GM18520 (cell line): ENCODE measurements around the gene COMTD1.
A peak's percentile ranks its signal among the peaks of the same experiment; 100 is the strongest.
"Not testable (repeated sequence)": the region's sequence is repeated elsewhere in the genome, so short reads cannot be mapped to it uniquely, and the experiment has no call there.

Experiments used
- ATAC-seq: cut with Tn5 transposase; IDR thresholded peaks from one replicate; pipeline ENCODE4 v1.9.1; 2021; ENCODE audit not compliant: unreplicated experiment

COMTD1 gene

GRCh38 chr10:75195035-75195763 lies 40.6 kb downstream of the COMTD1 start:
- no peak for ATAC-seq

DNA sequence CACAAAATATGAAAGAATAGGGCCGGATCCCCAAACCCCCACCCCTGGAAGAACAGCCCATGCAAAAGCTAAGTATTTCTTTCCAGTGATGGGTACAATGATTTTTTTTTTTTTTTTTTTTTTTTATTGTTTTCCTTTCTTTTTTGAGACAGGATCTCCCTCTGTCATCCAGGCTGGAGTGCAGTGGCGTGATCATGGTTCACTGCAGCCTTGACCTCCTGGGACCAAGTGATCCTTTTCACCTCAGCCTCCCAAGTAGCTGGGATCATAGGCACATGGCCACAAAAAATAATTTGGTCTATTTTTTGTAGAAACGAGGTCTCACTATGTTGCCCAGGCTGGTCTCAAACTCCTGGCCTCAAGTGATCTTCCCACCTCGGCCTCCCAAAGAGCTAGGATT lies 41.1 kb downstream of the COMTD1 start:
- not testable (repeated sequence) for ATAC-seq

- no peak for ATAC-seq
Measured at GRCh38 chr10:75191821-75192568, 43.8 kb downstream of the COMTD1 start.

DNA sequence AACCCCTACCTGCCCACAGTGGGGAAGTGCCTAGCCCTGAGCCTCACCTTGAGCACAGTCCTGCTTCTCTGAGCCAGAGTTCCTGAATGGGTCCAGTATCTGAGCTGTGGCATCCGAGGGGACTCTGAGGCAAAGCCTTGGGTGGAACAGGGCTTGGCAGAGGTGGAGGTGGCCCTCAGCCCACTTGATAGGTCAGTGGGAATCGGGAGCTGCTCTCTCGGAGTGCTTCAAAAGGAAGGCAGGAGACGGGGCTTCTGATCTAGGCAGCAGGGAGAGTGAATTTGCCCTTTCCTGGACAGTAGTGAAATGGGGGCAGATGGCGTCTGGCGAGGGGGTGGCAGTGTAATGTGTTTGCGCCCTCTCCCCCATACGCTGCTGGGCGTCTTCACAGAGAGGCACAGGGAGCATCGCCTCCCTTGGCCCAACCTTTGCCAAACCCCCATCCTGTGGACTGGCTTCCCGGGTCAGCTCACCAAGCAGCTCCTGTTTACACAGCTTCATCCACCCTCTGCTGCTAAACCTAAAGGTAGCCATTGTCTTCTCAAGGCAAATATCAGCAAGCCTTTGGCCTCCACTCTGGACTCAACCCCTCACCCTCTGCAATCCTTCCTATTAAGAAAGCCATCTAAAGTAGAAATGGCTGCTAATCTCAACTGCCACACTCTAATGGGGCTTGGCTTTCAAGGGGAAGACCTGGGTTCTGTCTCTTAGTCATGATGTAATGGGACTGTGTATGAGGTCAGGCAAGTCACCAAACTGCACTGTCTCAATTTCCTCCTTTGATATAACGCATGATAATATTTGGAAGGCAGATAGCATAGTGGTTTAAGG lies 46.3 kb downstream of the COMTD1 start:
- no peak for ATAC-seq

GRCh38 chr10:75188522-75188921 lies 47.2 kb downstream of the COMTD1 start:
- not testable (repeated sequence) for ATAC-seq

DNA sequence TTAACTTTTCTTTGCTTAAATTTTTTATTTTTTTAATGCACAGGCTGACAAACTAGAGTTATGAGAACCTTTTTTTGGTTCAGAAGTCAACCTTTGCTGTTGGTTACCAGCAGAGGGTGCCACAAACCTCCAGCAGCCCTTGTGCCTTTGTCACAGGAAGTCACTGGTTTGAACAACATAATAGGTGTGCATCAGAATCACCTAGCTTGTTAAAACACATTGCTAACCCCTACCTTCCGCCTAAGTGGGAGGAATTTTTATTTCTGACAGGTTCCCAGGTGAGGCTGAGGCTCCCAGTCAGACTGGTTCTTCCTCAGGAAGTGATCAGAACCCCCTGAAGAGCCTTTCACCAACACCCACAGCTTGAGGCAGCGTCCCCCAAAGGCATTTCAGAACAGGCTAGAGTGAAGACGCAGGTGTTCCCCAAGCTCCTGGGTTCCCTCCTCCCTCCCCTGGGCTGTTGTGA lies 47.8 kb downstream of the COMTD1 start:
- ATAC-seq: peak; percentile 48

GRCh38 chr10:75186310-75186709 lies 49.4 kb downstream of the COMTD1 start:
- no peak for ATAC-seq
